H1 (cell line): ENCODE measurements around the gene ODAPH. TPM values are rescaled to one million over a fixed set of nuclear protein-coding genes. Genes with fewer than 3 reads are reported as not detected.

Source experiments
- CTCF ChIA-PET: fragments of 300-600 bp; sonication (Branson Sonifier 250); formaldehyde crosslinking; loops from one replicate; lab custom pipeline; 2021; ENCODE audit not compliant: partially characterized antibody; lab: Charles Lee
- POLR2A ChIA-PET: fragments of 300-600 bp; sonication (Branson Sonifier 250); formaldehyde crosslinking; loops from one replicate; lab custom pipeline; 2021; ENCODE audit warnings: inconsistent platforms; ENCODE audit not compliant: partially characterized antibody; lab: Charles Lee
- DNase-seq, 2 experiments: peaks; one replicate each; pipeline versions ENCODE4 v3.0.0 to v3.0.0-alpha.2; 2010 to 2022; ENCODE audit warnings: low spot score in 2 of 2, low read depth in 1 of 2, mixed read lengths in 1 of 2
- FAIRE-seq: peaks from 2 replicates; lab custom pipeline; 2011; peaks lifted over from hg19 to GRCh38; lab: Jason Lieb, UNC
- H2AFZ ChIP-seq: 2 replicates; pipeline ENCODE4 v1.8.1; 2012; ENCODE audit warnings: low read length, inconsistent platforms
- H2AK5ac ChIP-seq: 2 replicates; pipeline ENCODE4 v1.6.1; 2013; ENCODE audit warnings: low read depth, low read length
- H2BK120ac ChIP-seq: replicated peaks from 2 replicates; pipeline ENCODE3; 2013; ENCODE audit warnings: low read depth, low read length, inconsistent platforms
- H2BK12ac ChIP-seq: 2 replicates; pipeline ENCODE4 v1.6.1; 2013; ENCODE audit warnings: low read depth, low read length
- H2BK15ac ChIP-seq: 2 replicates; pipeline ENCODE4 v1.6.1; 2013; ENCODE audit warnings: low read length
- H2BK20ac ChIP-seq: 2 replicates; pipeline ENCODE4 v1.6.1; 2013; ENCODE audit warnings: low read length
- H2BK5ac ChIP-seq: 2 replicates; pipeline ENCODE4 v1.6.1; 2013; ENCODE audit warnings: low read depth, low read length
- H3K14ac ChIP-seq: 2 replicates; pipeline ENCODE4 v1.6.1; 2013; ENCODE audit warnings: inconsistent platforms; ENCODE audit not compliant: insufficient read length
- H3K18ac ChIP-seq: 2 replicates; pipeline ENCODE4 v1.6.1; 2013; ENCODE audit warnings: low read length; ENCODE audit errors: extremely low read depth
- H3K23ac ChIP-seq: 2 replicates; pipeline ENCODE4 v1.6.1; 2013; ENCODE audit warnings: inconsistent platforms; ENCODE audit not compliant: insufficient read length
- H3K23me2 ChIP-seq: 2 replicates; pipeline ENCODE4 v1.6.1; 2013; ENCODE audit warnings: low read depth, low read length
- H3K27ac ChIP-seq: 2 replicates; pipeline ENCODE4 v1.6.1; 2011; ENCODE audit warnings: low read depth, low read length, inconsistent platforms
- H3K27me3 ChIP-seq, 4 experiments: replicated peaks in 1 of 4; 1 replicate in 1 of 4; 2 replicates in 3 of 4; pipeline versions ENCODE4 v1.6.1 to v1.8.1; 2011 to 2013; ENCODE audit warnings: low read length in 3 of 4, mild to moderate bottlenecking in 3 of 4, inconsistent platforms in 2 of 4, mixed read lengths in 2 of 4, moderate library complexity in 1 of 4; ENCODE audit not compliant: control insufficient read depth in 3 of 4, insufficient read depth in 3 of 4; ENCODE audit errors: extremely low read depth in 1 of 4
- H3K36me3 ChIP-seq, 4 experiments: 2 replicates each; pipeline versions ENCODE4 v1.6.1 to v1.8.1; 2011 to 2013; ENCODE audit warnings: mild to moderate bottlenecking in 4 of 4, low read length in 3 of 4, moderate library complexity in 2 of 4, control low read depth in 1 of 4, inconsistent platforms in 1 of 4; ENCODE audit not compliant: insufficient read depth in 4 of 4, control insufficient read depth in 2 of 4
- H3K4ac ChIP-seq: replicated peaks from 2 replicates; pipeline ENCODE3; 2013; ENCODE audit warnings: low read length, low read depth, mixed read lengths, inconsistent platforms; ENCODE audit not compliant: insufficient read length
- H3K4me1 ChIP-seq, 4 experiments: replicated peaks in 1 of 4; 1 replicate in 1 of 4; 2 replicates in 3 of 4; pipeline versions ENCODE4 v1.6.1 to v1.8.1; 2011 to 2013; ENCODE audit warnings: low read length in 3 of 4, inconsistent platforms in 2 of 4, mixed read lengths in 1 of 4; ENCODE audit not compliant: insufficient read depth in 4 of 4, control insufficient read depth in 3 of 4
- H3K4me2 ChIP-seq, 2 experiments: 2 replicates each; pipeline versions ENCODE4 v1.6.1 to v1.8.1; 2011 to 2013; ENCODE audit warnings: low read depth in 2 of 2, low read length in 2 of 2, control low read depth in 1 of 2, inconsistent platforms in 1 of 2, mild to moderate bottlenecking in 1 of 2; ENCODE audit not compliant: insufficient read depth in 1 of 2
- H3K4me3 ChIP-seq, 4 experiments: fragments of 200-600, 300-600 bp in 1 of 4; sonication (generic), shearing (Covaris generic), sonication (Bioruptor Twin) in 1 of 4; 2 replicates each; pipeline versions ENCODE4 v1.5.1 to v1.8.1; 2011 to 2016; ENCODE audit warnings: low read length in 4 of 4, low read depth in 3 of 4, control low read depth in 2 of 4, inconsistent platforms in 2 of 4, mild to moderate bottlenecking in 2 of 4, mixed read lengths in 1 of 4, moderate library complexity in 1 of 4; ENCODE audit not compliant: insufficient read depth in 2 of 4; ENCODE audit errors: extremely low read depth in 1 of 4
- H3K56ac ChIP-seq: replicated peaks from 2 replicates; pipeline ENCODE3; 2013; ENCODE audit warnings: low read depth, mild to moderate bottlenecking, mixed read lengths, low read length, inconsistent platforms; ENCODE audit not compliant: insufficient read length
- H3K79me1 ChIP-seq: 2 replicates; pipeline ENCODE4 v1.6.1; 2013; ENCODE audit warnings: low read depth, low read length, control low read depth
- H3K79me2 ChIP-seq, 2 experiments: 2 replicates each; pipeline versions ENCODE4 v1.6.1 to v1.8.1; 2012 to 2013; ENCODE audit warnings: low read length in 2 of 2, mild to moderate bottlenecking in 2 of 2, inconsistent platforms in 1 of 2; ENCODE audit not compliant: insufficient read depth in 2 of 2, control insufficient read depth in 1 of 2
- H3K9ac ChIP-seq, 4 experiments: replicated peaks in 1 of 4; 1 replicate in 1 of 4; 2 replicates in 3 of 4; pipeline versions ENCODE4 v1.6.1 to v1.8.1; 2011 to 2013; ENCODE audit warnings: low read depth in 3 of 4, low read length in 3 of 4, control low read depth in 2 of 4, mild to moderate bottlenecking in 2 of 4, moderate library complexity in 2 of 4, inconsistent platforms in 1 of 4; ENCODE audit errors: extremely low read depth in 1 of 4
- H3K9me3 ChIP-seq, 2 experiments: 2 replicates each; pipeline versions ENCODE4 v1.6.1 to v1.8.1; 2012 to 2013; ENCODE audit warnings: mild to moderate bottlenecking in 2 of 2, moderate library complexity in 2 of 2, control low read depth in 1 of 2, inconsistent platforms in 1 of 2, low read depth in 1 of 2, low read length in 1 of 2, mixed read lengths in 1 of 2; ENCODE audit not compliant: insufficient read depth in 2 of 2
- H4K20me1 ChIP-seq, 2 experiments: replicated peaks in 1 of 2; 2 replicates each; pipeline versions ENCODE3 to v1.8.1; 2011 to 2013; ENCODE audit warnings: inconsistent platforms in 2 of 2, low read length in 2 of 2, mild to moderate bottlenecking in 1 of 2; ENCODE audit not compliant: insufficient read depth in 2 of 2, control insufficient read depth in 1 of 2
- H4K5ac ChIP-seq: 2 replicates; pipeline ENCODE4 v1.6.1; 2013; ENCODE audit warnings: low read length, low read depth, mixed read lengths, inconsistent platforms; ENCODE audit not compliant: insufficient read length
- H4K8ac ChIP-seq: 2 replicates; pipeline ENCODE4 v1.8.0; 2013; ENCODE audit warnings: mild to moderate bottlenecking, moderate library complexity, low read length, inconsistent platforms; ENCODE audit not compliant: insufficient read depth; ENCODE audit errors: extremely low read depth
- H4K91ac ChIP-seq: replicated peaks from 2 replicates; pipeline ENCODE3; 2013; ENCODE audit warnings: low read length, mixed read lengths, inconsistent platforms; ENCODE audit not compliant: insufficient read length
- BCL11A ChIP-seq, 2 experiments: IDR thresholded peaks; one replicate each; pipeline ENCODE4 v1.6.1; 2011; ENCODE audit warnings: low read depth in 2 of 2, low read length in 2 of 2, mild to moderate bottlenecking in 2 of 2
- HDAC6 ChIP-seq: IDR thresholded peaks from one replicate; pipeline ENCODE4 v1.7.1; 2012; ENCODE audit warnings: low read depth, mild to moderate bottlenecking, inconsistent platforms, low read length, moderate library complexity
- KDM5A ChIP-seq: fragments of 200-600 bp; IDR thresholded peaks from 2 replicates; pipeline ENCODE4 v1.7.1; 2012; ENCODE audit warnings: mild to moderate bottlenecking, low read length, inconsistent platforms, mixed read lengths
- MAFK ChIP-seq: IDR thresholded peaks from 2 replicates; pipeline ENCODE4 v1.6.1; 2012; ENCODE audit warnings: low read depth, mild to moderate bottlenecking, improper control_type of control experiment, low read length
- RNF2 ChIP-seq: fragments of 200-900, 300-1000 bp; sonication (generic); IDR thresholded peaks from 2 replicates; pipeline ENCODE4 v1.7.1; 2016; ENCODE audit warnings: borderline replicate concordance, low read depth, mild to moderate bottlenecking, antibody characterized with exemption, low read length; ENCODE audit not compliant: poor library complexity, severe bottlenecking; ENCODE audit errors: missing control alignments
- SP2 ChIP-seq: IDR thresholded peaks from 2 replicates; pipeline ENCODE4 v1.6.1; 2012; ENCODE audit warnings: mild to moderate bottlenecking, low read length, inconsistent platforms
- TAF7 ChIP-seq: optimal IDR thresholded peaks from 2 replicates; pipeline ENCODE3; 2011; ENCODE audit warnings: low read depth, mild to moderate bottlenecking, inconsistent platforms, low read length, moderate library complexity, borderline replicate concordance
- WGBS, 2 experiments: shearing (Covaris generic) in 1 of 2; methylation state at CpG; one replicate each; pipeline versions ENCODE4 v1.1.6 to v1.1.7; 2013 to 2015; ENCODE audit warnings: low lambda C conversion rate in 2 of 2, mixed read lengths in 2 of 2, inconsistent platforms in 1 of 2, low coverage in 1 of 2, missing lambda C conversion rate in 1 of 2; ENCODE audit not compliant: insufficient replicate concordance in 2 of 2, insufficient coverage in 1 of 2, insufficient read length in 1 of 2; ENCODE audit errors: extremely low coverage in 1 of 2, missing lambda C conversion rate in 1 of 2; 5-methylcytosine and 5-hydroxymethylcytosine counted together
- polyA plus RNA-seq, 7 experiments: library from polyadenylated mRNA; depleted of rRNA in 3 of 7; stranded (reverse) in 5 of 7; unstranded in 2 of 7; fragments of >200 nt in 5 of 7; fragments of 200-250 nt in 2 of 7; gene quantifications; 1 replicate in 5 of 7; 2 replicates in 1 of 7; 4 replicates in 1 of 7; pipeline versions ENCODE4 v1.2.1 to v1.2.3, GENCODE V29; 2011 to 2013; ENCODE audit warnings: missing spikeins in 2 of 7, mixed read lengths in 2 of 7
- total RNA-seq: library from RNA; stranded (reverse); fragmentation: NEBNext Ultra II Directional; extraction: Animal tissue kit (Norgen Biotek cat#: 25700); gene quantifications from 2 replicates; pipeline ENCODE4 v1.2.1, GENCODE V29; 2021

Gene ODAPH
- total and polyA plus RNA-seq, 2 of the 8 experiments (the other 6 are each of a cell fraction or from before 2014, with no cell fraction given) = not detected

DNA sequence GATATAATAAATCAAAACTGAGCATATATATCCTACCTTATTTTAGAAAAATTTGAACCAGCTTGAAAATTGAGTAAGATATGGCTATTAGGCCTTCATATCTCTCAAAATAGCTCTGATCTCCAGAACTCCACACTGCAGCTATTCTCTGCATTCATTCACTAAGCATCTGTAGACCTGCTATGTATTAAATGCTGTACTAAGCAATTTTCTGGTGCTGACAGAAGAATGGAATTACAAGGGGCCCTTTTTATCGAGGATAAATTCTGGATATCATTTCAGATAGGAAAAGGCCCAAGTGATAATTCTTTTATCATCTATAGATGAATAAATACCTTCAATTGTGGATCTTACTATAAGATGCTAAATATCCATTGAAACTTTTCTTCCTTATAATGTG lies 39.7 kb upstream of the ODAPH start:
- ChIA-PET POLR2A (interaction anchor here (0.7 to 1.1 kb wide), 3 partner anchors 9 to 19 kb away, joined by 3 to 6 read pairs (median 4); no protein-coding TSS in a partner anchor), CTCF (interaction anchor here (0.7 to 1.5 kb wide), 2 partner anchors 39 to 842 kb away, joined by 3 read pairs; no protein-coding TSS in a partner anchor)
- TF ChIP-seq SP2 = no peak
- TF ChIP-seq TAF7 = no peak
- TF ChIP-seq RNF2 = no peak
- no peak for TF ChIP-seq BCL11A (IDR thresholded peaks at IDR 0.05; ENCODE audit: low read depth in 2 of 2, low read length in 2 of 2)
- TF ChIP-seq HDAC6 = no peak
- TF ChIP-seq MAFK = no peak
- no peak for TF ChIP-seq KDM5A
- Histone ChIP-seq H3K27ac (no peak overlapping the region), H3K18ac (no peak overlapping the region), H3K4ac (no peak overlapping the region), H3K79me1 (no peaks in the 10 kb centered on the region), H3K9me3 (no peaks in the 10 kb centered on the region), H3K79me2 (peaks cover 0 to 32% of the 10 kb centered on the region in 2 experiments; a peak in 3 of 4 replicates), H3K14ac (no peak overlapping the region), H4K5ac (no peak overlapping the region), H4K91ac (no peak overlapping the region), H3K36me3 (peaks cover 0 to 26% (median 9%) of the 10 kb centered on the region in 4 experiments; a peak in 7 of 8 replicates), H2BK5ac (no peak overlapping the region), H2BK120ac (no peak overlapping the region), H2BK12ac (no peak overlapping the region), H3K4me3 (no peak overlapping the region), H2BK15ac (no peak overlapping the region), H2AFZ (no peak overlapping the region), H4K20me1 (no peaks in the 10 kb centered on the region), H2AK5ac (no peak overlapping the region), H3K23me2 (peaks cover 7% of the 10 kb centered on the region), H3K4me2 (no peak overlapping the region), H3K9ac (no peak overlapping the region), H2BK20ac (no peak overlapping the region), H4K8ac (no peak overlapping the region), H3K23ac (no peak overlapping the region), H3K4me1 (peaks cover 0 to 15% (median 7%) of the 10 kb centered on the region in 4 experiments; a peak in 4 of 7 replicates), H3K27me3 (no peaks in the 10 kb centered on the region), H3K56ac (no peak overlapping the region)
- WGBS, 2 experiments = 97% methylated on average over 1 of the region's 1 CpG; no CpG with 5 or more reads in 1 of the 2 experiments
- no peak for FAIRE-seq
- DNase-seq = no peak
